ENCODE results near the gene PLSCR1. TPM values are rescaled to one million over a fixed set of nuclear protein-coding genes. Genes with fewer than 3 reads are reported as not detected.

The PLSCR1 gene
- total and polyA plus RNA-seq, 2 experiments from 2014 or later: 62.7 to 78.3 TPM

DNA sequence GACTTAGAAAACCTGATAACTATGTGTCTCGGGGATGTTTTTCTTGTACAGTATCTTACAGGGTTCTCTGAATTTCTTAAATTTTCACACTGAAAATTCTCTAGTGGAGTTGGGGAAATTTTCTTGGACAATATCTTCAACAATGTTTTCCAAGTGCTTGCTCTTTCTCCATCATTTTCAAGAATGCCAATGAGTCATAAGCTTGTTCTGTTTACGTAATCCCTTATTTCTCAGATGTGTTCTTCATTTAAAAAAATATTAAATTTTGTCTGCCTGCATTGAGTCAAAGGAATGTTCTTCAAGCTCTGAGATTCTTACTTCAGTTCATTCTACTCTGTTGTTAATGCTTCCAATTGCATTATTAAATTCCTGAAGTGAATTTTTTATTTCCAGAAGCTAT lies 53.1 kb downstream of the PLSCR1 start (continued):
- TF ChIP-seq STAT1 (IDR thresholded peaks at IDR 0.05; ENCODE audit: unreplicated experiment): no peak
- TF ChIP-seq EZH2 (IDR thresholded peaks at IDR 0.05; ENCODE audit: low read depth, unreplicated experiment): no peak
- no peak for TF ChIP-seq EZH2phosphoT487 (IDR thresholded peaks at IDR 0.05; ENCODE audit: unreplicated experiment)
- no peak for TF ChIP-seq ZNF462 (CRISPR knock-in tag; IDR thresholded peaks at IDR 0.05)
- TF ChIP-seq POLR2AphosphoS5 (IDR thresholded peaks at IDR 0.05; ENCODE audit: low read depth): no peak
- TF ChIP-seq CREB1 (CRISPR knock-in tag; IDR thresholded peaks at IDR 0.05; ENCODE audit: low read depth): no peak
- no peak for TF ChIP-seq ZNF331 (CRISPR knock-in tag; IDR thresholded peaks at IDR 0.05; ENCODE audit: low read depth)

- Mint-ChIP-seq H3K27me3 (ENCODE audit: insufficient read depth, low read depth, poor library complexity) (peaks cover 4% of the 10 kb centered on the region), H3K27ac (no peak overlapping the region), H3K36me3 (ENCODE audit: low read depth) (peaks cover 13% of the 10 kb centered on the region; the same call in 2 of the 3 replicates), H3K4me1 (no peaks in the 10 kb centered on the region), H3K9me3 (peaks cover 25% of the 10 kb centered on the region), H3K4me3 (no peak overlapping the region)
- Histone ChIP-seq H3K27me3 (ENCODE audit: insufficient read depth) (no peaks in the 10 kb centered on the region), H3K4me1 (ENCODE audit: insufficient read depth) (no peaks in the 10 kb centered on the region), H3K27ac (ENCODE audit: low read depth) (no peak overlapping the region), H3F3A (replicated peaks; ENCODE audit: low read depth) (no peaks in the 10 kb centered on the region), H3K4me3 (no peak overlapping the region), H3K9me2 (ENCODE audit: insufficient read depth) (peaks cover 3% of the 10 kb centered on the region; the same call in 1 of the 2 replicates), H3K79me2 (replicated peaks; ENCODE audit: insufficient read depth) (no peaks in the 10 kb centered on the region), H2AFZ (no peak overlapping the region), H3K36me3 (ENCODE audit: insufficient read depth) (no peaks in the 10 kb centered on the region), H3K4me2 (no peak overlapping the region), H4K20me1 (replicated peaks; ENCODE audit: insufficient read depth) (no peaks in the 10 kb centered on the region)
- no peak for TF ChIP-seq NANOG (IDR thresholded peaks at IDR 0.05; ENCODE audit: borderline replicate concordance)
- no peak for TF ChIP-seq ZNF331 (CRISPR knock-in tag; IDR thresholded peaks at IDR 0.05; ENCODE audit: low read depth)
- TF ChIP-seq, protein P1, sequence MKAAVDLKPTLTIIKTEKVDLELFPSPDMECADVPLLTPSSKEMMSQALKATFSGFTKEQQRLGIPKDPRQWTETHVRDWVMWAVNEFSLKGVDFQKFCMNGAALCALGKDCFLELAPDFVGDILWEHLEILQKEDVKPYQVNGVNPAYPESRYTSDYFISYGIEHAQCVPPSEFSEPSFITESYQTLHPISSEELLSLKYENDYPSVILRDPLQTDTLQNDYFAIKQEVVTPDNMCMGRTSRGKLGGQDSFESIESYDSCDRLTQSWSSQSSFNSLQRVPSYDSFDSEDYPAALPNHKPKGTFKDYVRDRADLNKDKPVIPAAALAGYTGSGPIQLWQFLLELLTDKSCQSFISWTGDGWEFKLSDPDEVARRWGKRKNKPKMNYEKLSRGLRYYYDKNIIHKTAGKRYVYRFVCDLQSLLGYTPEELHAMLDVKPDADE (IDR thresholded peaks at IDR 0.05): no peak
- TF ChIP-seq STAT1 (IDR thresholded peaks at IDR 0.05; ENCODE audit: unreplicated experiment): no peak
- no peak for TF ChIP-seq CTCF (conservative IDR thresholded peaks at IDR 0.05; ENCODE audit: low read depth in 2 of 2)
- no peak for TF ChIP-seq POLR2AphosphoS5 (IDR thresholded peaks at IDR 0.05; ENCODE audit: low read depth)
- no peak for TF ChIP-seq JUNB (IDR thresholded peaks at IDR 0.05; ENCODE audit: unreplicated experiment)
- TF ChIP-seq, protein P2, sequence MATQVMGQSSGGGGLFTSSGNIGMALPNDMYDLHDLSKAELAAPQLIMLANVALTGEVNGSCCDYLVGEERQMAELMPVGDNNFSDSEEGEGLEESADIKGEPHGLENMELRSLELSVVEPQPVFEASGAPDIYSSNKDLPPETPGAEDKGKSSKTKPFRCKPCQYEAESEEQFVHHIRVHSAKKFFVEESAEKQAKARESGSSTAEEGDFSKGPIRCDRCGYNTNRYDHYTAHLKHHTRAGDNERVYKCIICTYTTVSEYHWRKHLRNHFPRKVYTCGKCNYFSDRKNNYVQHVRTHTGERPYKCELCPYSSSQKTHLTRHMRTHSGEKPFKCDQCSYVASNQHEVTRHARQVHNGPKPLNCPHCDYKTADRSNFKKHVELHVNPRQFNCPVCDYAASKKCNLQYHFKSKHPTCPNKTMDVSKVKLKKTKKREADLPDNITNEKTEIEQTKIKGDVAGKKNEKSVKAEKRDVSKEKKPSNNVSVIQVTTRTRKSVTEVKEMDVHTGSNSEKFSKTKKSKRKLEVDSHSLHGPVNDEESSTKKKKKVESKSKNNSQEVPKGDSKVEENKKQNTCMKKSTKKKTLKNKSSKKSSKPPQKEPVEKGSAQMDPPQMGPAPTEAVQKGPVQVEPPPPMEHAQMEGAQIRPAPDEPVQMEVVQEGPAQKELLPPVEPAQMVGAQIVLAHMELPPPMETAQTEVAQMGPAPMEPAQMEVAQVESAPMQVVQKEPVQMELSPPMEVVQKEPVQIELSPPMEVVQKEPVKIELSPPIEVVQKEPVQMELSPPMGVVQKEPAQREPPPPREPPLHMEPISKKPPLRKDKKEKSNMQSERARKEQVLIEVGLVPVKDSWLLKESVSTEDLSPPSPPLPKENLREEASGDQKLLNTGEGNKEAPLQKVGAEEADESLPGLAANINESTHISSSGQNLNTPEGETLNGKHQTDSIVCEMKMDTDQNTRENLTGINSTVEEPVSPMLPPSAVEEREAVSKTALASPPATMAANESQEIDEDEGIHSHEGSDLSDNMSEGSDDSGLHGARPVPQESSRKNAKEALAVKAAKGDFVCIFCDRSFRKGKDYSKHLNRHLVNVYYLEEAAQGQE (IDR thresholded peaks at IDR 0.05; ENCODE audit: unreplicated experiment): no peak
- no peak for TF ChIP-seq EZH2phosphoT487 (IDR thresholded peaks at IDR 0.05; ENCODE audit: unreplicated experiment)
- no peak for ATAC-seq
- DNase-seq (ENCODE audit: low spot score): no peak
Observed at GRCh38 chr3:146485297-146485696, 59.1 kb downstream of the PLSCR1 start.
